DND-41 (cell line): ENCODE measurements around the gene CD151.

Source experiments
- ATAC-seq: fragments of 200-7000 bp; cut with Tn5 transposase; 3 replicates; pipeline ENCODE4 v1.9.1; 2021; ENCODE audit warnings: low read depth; ENCODE audit not compliant: insufficient read depth
- DNase-seq: peaks from one replicate; pipeline ENCODE4 v3.0.0-alpha.2; 2020
- H2AFZ ChIP-seq: 2 replicates; pipeline ENCODE4 v1.6.0; 2012; ENCODE audit warnings: low read depth, low read length
- H3K27ac ChIP-seq: 2 replicates; pipeline ENCODE4 v1.5.1; 2012; ENCODE audit warnings: low read length, inconsistent platforms
- H3K27me3 ChIP-seq: fragments of 200-600 bp; sonication (generic); 2 replicates; pipeline ENCODE4 v1.6.0; 2012; ENCODE audit warnings: low read length, mild to moderate bottlenecking, inconsistent platforms; ENCODE audit not compliant: insufficient read depth, poor library complexity
- H3K36me3 ChIP-seq: 2 replicates; pipeline ENCODE4 v1.5.1; 2012; ENCODE audit warnings: low read length, inconsistent platforms; ENCODE audit not compliant: insufficient read depth
- H3K4me1 ChIP-seq: 2 replicates; pipeline ENCODE4 v1.5.1; 2012; ENCODE audit warnings: mild to moderate bottlenecking, low read length; ENCODE audit not compliant: insufficient read depth
- H3K4me2 ChIP-seq: 2 replicates; pipeline ENCODE4 v1.6.0; 2012; ENCODE audit warnings: mild to moderate bottlenecking, moderate library complexity, low read length, inconsistent platforms; ENCODE audit not compliant: insufficient read depth
- H3K4me3 ChIP-seq, 2 experiments: fragments of 200-600 bp in 1 of 2; shearing (Covaris generic) in 1 of 2; 2 replicates each; pipeline ENCODE4 v1.5.1; 2012 to 2016; ENCODE audit warnings: inconsistent platforms in 2 of 2, low read length in 2 of 2, mild to moderate bottlenecking in 2 of 2, low read depth in 1 of 2, moderate library complexity in 1 of 2
- H3K79me2 ChIP-seq: 2 replicates; pipeline ENCODE4 v1.6.0; 2012; ENCODE audit warnings: low read length, inconsistent platforms; ENCODE audit not compliant: insufficient read depth
- H3K9ac ChIP-seq: 2 replicates; pipeline ENCODE4 v1.6.0; 2012; ENCODE audit warnings: low read depth, mild to moderate bottlenecking, inconsistent platforms, low read length, moderate library complexity
- H3K9me3 ChIP-seq: 2 replicates; pipeline ENCODE4 v1.5.1; 2012; ENCODE audit warnings: low read length, moderate library complexity, mild to moderate bottlenecking, inconsistent platforms; ENCODE audit not compliant: insufficient read depth, severe bottlenecking
- H4K20me1 ChIP-seq: 2 replicates; pipeline ENCODE4 v1.6.0; 2012; ENCODE audit warnings: low read length; ENCODE audit not compliant: insufficient read depth
- EZH2 ChIP-seq: IDR thresholded peaks from 3 replicates; pipeline ENCODE4 v1.6.1; 2012; ENCODE audit warnings: borderline replicate concordance, low read depth, mild to moderate bottlenecking, moderate library complexity, low read length, inconsistent platforms; ENCODE audit not compliant: severe bottlenecking
- TF ChIP-seq, protein P1 (sequence below): IDR thresholded peaks from 2 replicates; pipeline ENCODE4 v1.5.1; 2012; ENCODE audit warnings: borderline replicate concordance, low read length, moderate library complexity, mild to moderate bottlenecking; ENCODE audit not compliant: poor library complexity, severe bottlenecking; ENCODE audit errors: extremely low read depth

CD151 gene

GRCh38 chr11:836700-837099 lies 3.9 kb downstream of the CD151 start:
- Histone ChIP-seq H3K4me3 (no peak overlapping the region), H3K9ac (no peak overlapping the region), H3K36me3 (peaks cover 45% of the 10 kb centered on the region), H3K9me3 (no peaks in the 10 kb centered on the region), H4K20me1 (peaks cover 22% of the 10 kb centered on the region; the same call in 1 of the 2 replicates), H3K27ac (no peak overlapping the region), H3K79me2 (peaks cover 15% of the 10 kb centered on the region), H3K27me3 (peaks cover under 1% of the 10 kb centered on the region), H2AFZ (no peak overlapping the region), H3K4me2 (no peak overlapping the region), H3K4me1 (peaks cover 33% of the 10 kb centered on the region)
- no peak for ATAC-seq
- TF ChIP-seq, protein P1, sequence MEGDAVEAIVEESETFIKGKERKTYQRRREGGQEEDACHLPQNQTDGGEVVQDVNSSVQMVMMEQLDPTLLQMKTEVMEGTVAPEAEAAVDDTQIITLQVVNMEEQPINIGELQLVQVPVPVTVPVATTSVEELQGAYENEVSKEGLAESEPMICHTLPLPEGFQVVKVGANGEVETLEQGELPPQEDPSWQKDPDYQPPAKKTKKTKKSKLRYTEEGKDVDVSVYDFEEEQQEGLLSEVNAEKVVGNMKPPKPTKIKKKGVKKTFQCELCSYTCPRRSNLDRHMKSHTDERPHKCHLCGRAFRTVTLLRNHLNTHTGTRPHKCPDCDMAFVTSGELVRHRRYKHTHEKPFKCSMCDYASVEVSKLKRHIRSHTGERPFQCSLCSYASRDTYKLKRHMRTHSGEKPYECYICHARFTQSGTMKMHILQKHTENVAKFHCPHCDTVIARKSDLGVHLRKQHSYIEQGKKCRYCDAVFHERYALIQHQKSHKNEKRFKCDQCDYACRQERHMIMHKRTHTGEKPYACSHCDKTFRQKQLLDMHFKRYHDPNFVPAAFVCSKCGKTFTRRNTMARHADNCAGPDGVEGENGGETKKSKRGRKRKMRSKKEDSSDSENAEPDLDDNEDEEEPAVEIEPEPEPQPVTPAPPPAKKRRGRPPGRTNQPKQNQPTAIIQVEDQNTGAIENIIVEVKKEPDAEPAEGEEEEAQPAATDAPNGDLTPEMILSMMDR, result no peak
- no peak for TF ChIP-seq EZH2
- no peak for DNase-seq

- no peak overlapping the region for H3K4me2 ChIP-seq
- no peaks in the 10 kb centered on the region for H3K27me3 ChIP-seq
- no peak overlapping the region for H3K27ac ChIP-seq
- H3K79me2 ChIP-seq, result peaks cover 21% of the 10 kb centered on the region
- H3K4me3 ChIP-seq, result no peak overlapping the region
- peaks cover 31% of the 10 kb centered on the region for H3K4me1 ChIP-seq
- no peaks in the 10 kb centered on the region for H3K9me3 ChIP-seq
- H3K9ac ChIP-seq, result no peak overlapping the region
- TF ChIP-seq EZH2, result no peak
- TF ChIP-seq, protein P1, result no peak
- ATAC-seq (no peak), DNase-seq (no peak)
- H3K36me3 ChIP-seq, result peaks cover 45% of the 10 kb centered on the region
- peaks cover 26% of the 10 kb centered on the region; the same call in 1 of the 2 replicates for H4K20me1 ChIP-seq
- no peak overlapping the region for H2AFZ ChIP-seq
Measured at GRCh38 chr11:837189-837989, 4.6 kb downstream of the CD151 start.

DNA sequence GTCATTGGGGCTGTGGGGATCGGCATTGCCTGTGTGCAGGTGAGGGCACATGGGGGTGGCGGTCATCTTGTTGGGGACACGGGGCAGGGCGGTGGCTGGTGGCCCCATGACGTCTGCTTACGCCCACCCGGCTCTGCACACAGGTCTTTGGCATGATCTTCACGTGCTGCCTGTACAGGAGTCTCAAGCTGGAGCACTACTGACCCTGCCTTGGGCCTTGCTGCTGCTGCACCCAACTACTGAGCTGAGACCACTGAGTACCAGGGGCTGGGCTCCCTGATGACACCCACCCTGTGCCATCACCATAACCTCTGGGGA lies 5.2 kb downstream of the CD151 start:
- Histone ChIP-seq H3K9me3 (no peaks in the 10 kb centered on the region), H3K9ac (no peak overlapping the region), H3K36me3 (peaks cover 45% of the 10 kb centered on the region), H3K4me2 (no peak overlapping the region), H3K4me1 (peaks cover 29% of the 10 kb centered on the region), H3K27me3 (no peaks in the 10 kb centered on the region), H4K20me1 (peaks cover 26% of the 10 kb centered on the region; the same call in 1 of the 2 replicates), H2AFZ (no peak overlapping the region), H3K79me2 (peaks cover 21% of the 10 kb centered on the region), H3K27ac (no peak overlapping the region), H3K4me3 (no peak overlapping the region)
- DNase-seq (no peak), ATAC-seq (no peak)
- TF ChIP-seq, protein P1, result no peak
- TF ChIP-seq EZH2, result no peak
